HG03457 (cell line): ENCODE results near the gene LHX2.

Experiments used
- ATAC-seq: cut with Tn5 transposase; IDR thresholded peaks from one replicate; pipeline ENCODE4 v1.9.1; 2021; ENCODE audit warnings: moderate number of reproducible peaks; ENCODE audit not compliant: unreplicated experiment

LHX2 gene

GRCh38 chr9:124052401-124052800 is 40.8 kb downstream of the LHX2 start:
- ATAC-seq = no peak

- ATAC-seq = peak; percentile 93
These were observed 43.1 kb downstream of the LHX2 start for GRCh38 chr9:124054582-124055227.

GRCh38 chr9:124060844-124061605 is 49.5 kb downstream of the LHX2 start:
- ATAC-seq = no peak

- ATAC-seq = no peak
These were observed 50.6 kb downstream of the LHX2 start for GRCh38 chr9:124062172-124062571.

GRCh38 chr9:124066783-124067577 is 55.4 kb downstream of the LHX2 start:
- no peak for ATAC-seq

GRCh38 chr9:124068251-124068650 is 56.7 kb downstream of the LHX2 start:
- no peak for ATAC-seq

- no peak for ATAC-seq
These were observed 63.2 kb downstream of the LHX2 start for GRCh38 chr9:124074746-124075145.

GRCh38 chr9:124075761-124076160 is 64.2 kb downstream of the LHX2 start:
- ATAC-seq = no peak

GRCh38 chr9:124077915-124078572 is 66.5 kb downstream of the LHX2 start:
- ATAC-seq = no peak

- ATAC-seq = no peak
These were observed 67.1 kb downstream of the LHX2 start for GRCh38 chr9:124078641-124079040.

- no peak for ATAC-seq
These were observed 67.8 kb downstream of the LHX2 start for GRCh38 chr9:124079176-124079925.

GRCh38 chr9:124082622-124083021 is 71.1 kb downstream of the LHX2 start:
- no peak for ATAC-seq
